AG04449 (cell line): Measurements from ENCODE around the gene RIMKLB.

ENCODE experiments used
- CTCF ChIA-PET: fragments of 350-600 bp; formaldehyde crosslinking; extraction: SDS; loops from one replicate; lab custom pipeline; 2021; ENCODE audit warnings: antibody characterized with exemption; lab: Yijun Ruan, JAX
- POLR2A ChIA-PET: fragments of 400-600, 350-600 bp; formaldehyde crosslinking; extraction: SDS; loops from one replicate; lab custom pipeline; 2020; ENCODE audit warnings: antibody characterized with exemption, inconsistent platforms; lab: Yijun Ruan, JAX
- DNase-seq: peaks from one replicate; pipeline ENCODE4 v3.0.0-alpha.2; 2010; ENCODE audit warnings: low read depth, low spot score
- H3K4me3 ChIP-seq: 2 replicates; pipeline ENCODE4 v1.5.1; 2011; ENCODE audit warnings: low read depth, mild to moderate bottlenecking, control low read depth, low read length
- TF ChIP-seq, protein P1 (sequence below): IDR thresholded peaks from one replicate; pipeline ENCODE4 v1.5.1; 2011; ENCODE audit warnings: mild to moderate bottlenecking, moderate library complexity, low read length, control low read depth, inconsistent platforms; ENCODE audit not compliant: insufficient read depth; ENCODE audit errors: missing control alignments

The RIMKLB gene

DNA sequence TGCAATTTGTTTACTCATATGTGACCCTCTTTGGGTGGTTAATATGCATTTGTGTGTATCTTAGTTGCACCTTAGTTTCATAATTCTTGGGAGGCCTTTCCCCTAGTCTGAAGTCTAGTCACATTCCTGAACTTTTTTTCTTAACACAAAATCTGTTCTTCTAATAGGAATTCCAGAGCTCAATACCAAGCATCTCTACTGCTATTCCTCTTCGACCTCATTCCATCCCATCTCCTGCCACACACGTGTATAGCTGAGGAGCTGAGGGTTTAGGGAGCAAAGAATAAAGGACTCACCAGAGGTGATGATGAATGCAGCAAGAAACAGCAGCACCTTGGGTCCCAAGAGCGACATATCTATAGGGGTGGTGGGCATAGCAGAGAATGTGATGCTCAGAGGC, 36.0 kb upstream of the RIMKLB start:
- TF ChIP-seq, protein P1, sequence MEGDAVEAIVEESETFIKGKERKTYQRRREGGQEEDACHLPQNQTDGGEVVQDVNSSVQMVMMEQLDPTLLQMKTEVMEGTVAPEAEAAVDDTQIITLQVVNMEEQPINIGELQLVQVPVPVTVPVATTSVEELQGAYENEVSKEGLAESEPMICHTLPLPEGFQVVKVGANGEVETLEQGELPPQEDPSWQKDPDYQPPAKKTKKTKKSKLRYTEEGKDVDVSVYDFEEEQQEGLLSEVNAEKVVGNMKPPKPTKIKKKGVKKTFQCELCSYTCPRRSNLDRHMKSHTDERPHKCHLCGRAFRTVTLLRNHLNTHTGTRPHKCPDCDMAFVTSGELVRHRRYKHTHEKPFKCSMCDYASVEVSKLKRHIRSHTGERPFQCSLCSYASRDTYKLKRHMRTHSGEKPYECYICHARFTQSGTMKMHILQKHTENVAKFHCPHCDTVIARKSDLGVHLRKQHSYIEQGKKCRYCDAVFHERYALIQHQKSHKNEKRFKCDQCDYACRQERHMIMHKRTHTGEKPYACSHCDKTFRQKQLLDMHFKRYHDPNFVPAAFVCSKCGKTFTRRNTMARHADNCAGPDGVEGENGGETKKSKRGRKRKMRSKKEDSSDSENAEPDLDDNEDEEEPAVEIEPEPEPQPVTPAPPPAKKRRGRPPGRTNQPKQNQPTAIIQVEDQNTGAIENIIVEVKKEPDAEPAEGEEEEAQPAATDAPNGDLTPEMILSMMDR: no peak
- POLR2A ChIA-PET: interaction anchor here (1.0 kb wide), 1 partner anchor 17 kb away, joined by 5 read pairs; no protein-coding TSS in a partner anchor
- CTCF ChIA-PET: interaction anchor here (0.7 to 10.1 kb wide), 7 partner anchors 14 to 385 kb away, joined by 3 to 97 read pairs (median 3); partner anchors contain the start of gene PHC1
- DNase-seq: no peak
- H3K4me3 ChIP-seq: peak overlapping the region; percentile 18; the same call in 1 of the 2 replicates

- TF ChIP-seq, protein P1: no peak
- peak; percentile 38 for DNase-seq
- CTCF ChIA-PET: interaction anchor here (10.1 kb wide), 1 partner anchor 231 kb away, joined by 97 read pairs; no protein-coding TSS in a partner anchor
- H3K4me3 ChIP-seq: peak within 1 kb of the TSS; percentile 18
- POLR2A ChIA-PET: no interaction called here
These were observed 35.2 kb upstream of the RIMKLB start, which contains the start of gene MFAP5 for GRCh38 chr12:8662593-8662992. Gene MFAP5, minus strand, starts transcription at chr12:8662826. Its CDS starts 722 bp downstream, at chr12:8662104.

GRCh38 chr12:8664228-8664913, 33.4 kb upstream of the RIMKLB start:
- H3K4me3 ChIP-seq: no peak overlapping the region
- ChIA-PET POLR2A (no interaction called here), CTCF (interaction anchor here (1.0 to 1.7 kb wide), 5 partner anchors 9 to 385 kb away, joined by 3 to 5 read pairs (median 4); no protein-coding TSS in a partner anchor)
- no peak for DNase-seq
- TF ChIP-seq, protein P1: no peak

DNA sequence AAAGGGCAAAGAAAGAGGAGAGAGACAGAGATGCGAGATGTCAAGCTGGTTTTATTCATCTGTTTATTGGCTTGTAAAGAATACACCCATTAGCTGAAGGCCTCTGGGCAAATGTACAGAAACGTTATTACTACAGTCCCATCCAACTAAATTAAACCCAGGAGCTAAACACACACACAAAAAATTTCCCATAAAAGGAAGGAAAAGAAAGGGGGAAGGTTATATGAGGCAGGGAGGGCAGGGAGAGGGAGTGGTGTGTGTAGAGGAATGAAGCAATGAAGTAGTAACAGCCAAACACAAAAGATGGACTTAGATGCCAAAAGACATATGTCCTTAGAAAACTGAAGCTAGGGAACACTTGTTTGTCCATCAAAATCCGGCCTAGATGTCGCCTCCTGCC, 32.0 kb upstream of the RIMKLB start:
- TF ChIP-seq, protein P1: no peak
- POLR2A ChIA-PET: no interaction called here
- no peak for DNase-seq
- CTCF ChIA-PET: interaction anchor here (0.6 to 2.1 kb wide), 4 partner anchors 8 to 373 kb away, joined by 3 to 6 read pairs (median 4); no protein-coding TSS in a partner anchor
- no peak overlapping the region for H3K4me3 ChIP-seq

- ChIA-PET POLR2A (no interaction called here), CTCF (interaction anchor here (1.0 to 2.1 kb wide), 2 partner anchors 9 to 223 kb away, joined by 4 to 6 read pairs; no protein-coding TSS in a partner anchor)
- no peak overlapping the region for H3K4me3 ChIP-seq
- DNase-seq: no peak
- TF ChIP-seq, protein P1: no peak
These were observed 30.5 kb upstream of the RIMKLB start for GRCh38 chr12:8667270-8667669.

- POLR2A ChIA-PET: no interaction called here
- no peak for DNase-seq
- no peak overlapping the region for H3K4me3 ChIP-seq
- CTCF ChIA-PET: interaction anchor here (0.9 to 2.4 kb wide), 4 partner anchors 9 to 192 kb away, joined by 3 to 11 read pairs (median 6); no protein-coding TSS in a partner anchor
- TF ChIP-seq, protein P1: no peak
These were observed 29.4 kb upstream of the RIMKLB start for GRCh38 chr12:8668441-8668840.
